Neural cell (in vitro differentiated cells): ENCODE measurements around the gene LPCAT3. TPM values are rescaled to one million over a fixed set of nuclear protein-coding genes. Genes with fewer than 3 reads are reported as not detected.

ENCODE experiments used
- H2AFZ ChIP-seq: fragments of 200-600, 300-800 bp; sonication (generic), shearing (Covaris generic); 2 replicates; pipeline ENCODE4 v1.6.0; 2014; ENCODE audit warnings: low read depth, mild to moderate bottlenecking, antibody characterized with exemption, low read length, moderate library complexity
- H3F3A ChIP-seq: fragments of 200-600 bp; shearing (Covaris generic); 2 replicates; pipeline ENCODE4 v1.6.1; 2016; ENCODE audit warnings: mild to moderate bottlenecking, moderate library complexity, mixed read lengths, antibody characterized with exemption, low read length; ENCODE audit not compliant: insufficient read depth, poor library complexity, severe bottlenecking
- H3K27ac ChIP-seq: fragments of 200-600, 300-800 bp; sonication (generic), shearing (Covaris generic); 2 replicates; pipeline ENCODE4 v1.5.1; 2014; ENCODE audit warnings: mild to moderate bottlenecking, low read length, moderate library complexity
- H3K27me3 ChIP-seq: fragments of 300-800, 200-600 bp; sonication (generic), shearing (Covaris generic); 2 replicates; pipeline ENCODE4 v1.6.0; 2014; ENCODE audit warnings: mild to moderate bottlenecking, low read depth, low read length, moderate library complexity; ENCODE audit not compliant: insufficient read depth
- H3K36me3 ChIP-seq: fragments of 300-800, 200-600 bp; sonication (generic), shearing (Covaris generic); 2 replicates; pipeline ENCODE4 v1.5.1; 2014; ENCODE audit warnings: mild to moderate bottlenecking, antibody characterized with exemption, low read length, moderate library complexity; ENCODE audit not compliant: insufficient read depth
- H3K4me2 ChIP-seq: fragments of 300-800, 200-600 bp; sonication (generic), shearing (Covaris generic); 2 replicates; pipeline ENCODE4 v1.6.0; 2014; ENCODE audit warnings: mild to moderate bottlenecking, low read length
- H3K4me3 ChIP-seq: fragments of 300-800, 200-600 bp; sonication (generic), shearing (Covaris generic); 2 replicates; pipeline ENCODE4 v1.5.1; 2014; ENCODE audit warnings: mild to moderate bottlenecking, low read length, moderate library complexity
- H3K79me2 ChIP-seq: fragments of 200-600 bp; shearing (Covaris generic); replicated peaks from 2 replicates; pipeline ENCODE4 v1.6.0; 2014; ENCODE audit warnings: mild to moderate bottlenecking, low read length, moderate library complexity; ENCODE audit not compliant: insufficient read depth
- H3K9ac ChIP-seq: fragments of 300-800, 200-600 bp; sonication (generic), shearing (Covaris generic); 2 replicates; pipeline ENCODE4 v1.6.1; 2016; ENCODE audit warnings: mild to moderate bottlenecking, low read length, mixed read lengths
- H3K9me2 ChIP-seq: fragments of 200-600 bp; shearing (Covaris generic); 2 replicates; pipeline ENCODE4 v1.6.1; 2016; ENCODE audit warnings: mild to moderate bottlenecking, low read length, mixed read lengths; ENCODE audit not compliant: insufficient read depth
- H3K9me3 ChIP-seq: fragments of 200-600, 300-800 bp; sonication (generic), shearing (Covaris generic); 2 replicates; pipeline ENCODE4 v1.6.1; 2016; ENCODE audit warnings: mild to moderate bottlenecking, mixed run types, low read length, moderate library complexity, mixed read lengths
- H4K20me1 ChIP-seq: fragments of 200-600 bp; shearing (Covaris generic); 2 replicates; pipeline ENCODE4 v1.6.1; 2016; ENCODE audit warnings: mild to moderate bottlenecking, mixed run types; ENCODE audit not compliant: insufficient read depth
- CTCF ChIP-seq: fragments of 450-650 bp; IDR thresholded peaks from 2 replicates; pipeline ENCODE4 v1.5.1; 2014; ENCODE audit warnings: antibody characterized with exemption, mild to moderate bottlenecking, moderate library complexity; ENCODE audit not compliant: poor library complexity, severe bottlenecking
- EP300 ChIP-seq: fragments of 450-650 bp; conservative IDR thresholded peaks from 2 replicates; pipeline ENCODE4 v1.6.1; 2014; ENCODE audit warnings: antibody characterized with exemption, mild to moderate bottlenecking, moderate library complexity; ENCODE audit not compliant: poor library complexity, severe bottlenecking
- EZH2 ChIP-seq: fragments of 200-600, 300-800 bp; shearing (Covaris generic), sonication (generic); IDR thresholded peaks from 2 replicates; pipeline ENCODE4 v1.6.1; 2014; ENCODE audit warnings: antibody characterized with exemption, low read length, borderline replicate concordance, mild to moderate bottlenecking; ENCODE audit not compliant: insufficient read depth, poor library complexity, severe bottlenecking
- MXI1 ChIP-seq: fragments of 450-650 bp; conservative IDR thresholded peaks from 2 replicates; pipeline ENCODE4 v1.6.1; 2014; ENCODE audit warnings: antibody characterized with exemption, mild to moderate bottlenecking; ENCODE audit not compliant: poor library complexity, severe bottlenecking
- POLR2AphosphoS5 ChIP-seq: IDR thresholded peaks from 2 replicates; pipeline ENCODE4 v1.6.1; 2012
- RAD21 ChIP-seq: fragments of 450-650 bp; conservative IDR thresholded peaks from 2 replicates; pipeline ENCODE4 v1.6.1; 2014; ENCODE audit warnings: antibody characterized with exemption, mild to moderate bottlenecking, moderate library complexity
- SMC3 ChIP-seq: fragments of 450-650 bp; conservative IDR thresholded peaks from 2 replicates; pipeline ENCODE4 v1.6.1; 2014; ENCODE audit warnings: antibody characterized with exemption, mild to moderate bottlenecking, moderate library complexity; ENCODE audit not compliant: poor library complexity
- TAF1 ChIP-seq: IDR thresholded peaks from 2 replicates; pipeline ENCODE4 v1.6.1; 2012; ENCODE audit warnings: low read depth
- polyA plus RNA-seq: library from polyadenylated mRNA; depleted of rRNA; stranded (reverse); fragments of >200 nt; gene quantifications from 2 replicates; pipeline ENCODE4 v1.2.3, GENCODE V29; 2014
- TF ChIP-seq, protein P1 (sequence below): IDR thresholded peaks from 2 replicates; pipeline ENCODE4 v1.6.1; 2012; ENCODE audit warnings: borderline replicate concordance

LPCAT3 gene
- polyA plus RNA-seq, 1 donor from 2014 or later = 14.4 TPM

DNA sequence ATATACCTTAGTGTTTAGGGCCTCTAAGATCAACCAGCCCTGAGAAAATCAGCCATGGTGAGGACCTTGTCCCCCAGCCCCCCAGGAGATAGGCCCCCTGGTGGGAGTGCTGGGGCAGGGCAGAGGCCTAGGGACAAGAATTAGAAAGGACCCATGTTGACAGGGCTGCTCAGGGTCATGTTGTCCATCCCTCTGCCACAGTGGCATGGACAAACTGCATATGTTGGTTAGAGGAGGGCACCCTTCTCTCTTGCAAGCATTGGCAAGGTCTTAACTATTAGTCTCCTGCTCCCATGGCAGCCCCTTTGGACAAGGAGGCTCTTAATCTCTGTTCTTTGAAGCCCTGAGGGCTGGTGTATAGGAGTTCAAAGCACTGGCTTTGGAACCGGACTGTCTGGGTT, 67.9 kb downstream of the LPCAT3 start:
- no peaks in the 10 kb centered on the region for H4K20me1 ChIP-seq
- H3K79me2 ChIP-seq = no peaks in the 10 kb centered on the region
- H3K27me3 ChIP-seq = no peaks in the 10 kb centered on the region
- no peaks in the 10 kb centered on the region for H3K36me3 ChIP-seq
- TF ChIP-seq CTCF = no peak
- no peak for TF ChIP-seq EZH2
- TF ChIP-seq POLR2AphosphoS5 = no peak
- no peak for TF ChIP-seq SMC3
- no peak overlapping the region for H3K4me2 ChIP-seq
- H3K4me3 ChIP-seq = no peak overlapping the region
- H2AFZ ChIP-seq = no peak overlapping the region
- no peaks in the 10 kb centered on the region for H3K9me3 ChIP-seq
- H3F3A ChIP-seq = no peaks in the 10 kb centered on the region
- no peak overlapping the region for H3K9ac ChIP-seq
- H3K9me2 ChIP-seq = no peaks in the 10 kb centered on the region
- H3K27ac ChIP-seq = no peak overlapping the region

GRCh38 chr12:6948873-6949594, 69.2 kb downstream of the LPCAT3 start:
- H3F3A ChIP-seq = no peaks in the 10 kb centered on the region
- H3K79me2 ChIP-seq = no peaks in the 10 kb centered on the region
- no peak overlapping the region for H2AFZ ChIP-seq
- no peaks in the 10 kb centered on the region for H4K20me1 ChIP-seq
- H3K9me3 ChIP-seq = no peaks in the 10 kb centered on the region
- H3K4me2 ChIP-seq = no peak overlapping the region
- no peaks in the 10 kb centered on the region for H3K27me3 ChIP-seq
- no peak overlapping the region for H3K27ac ChIP-seq
- no peak overlapping the region for H3K4me3 ChIP-seq
- TF ChIP-seq EZH2 (no peak), EP300 (no peak)
- TF ChIP-seq, protein P1, sequence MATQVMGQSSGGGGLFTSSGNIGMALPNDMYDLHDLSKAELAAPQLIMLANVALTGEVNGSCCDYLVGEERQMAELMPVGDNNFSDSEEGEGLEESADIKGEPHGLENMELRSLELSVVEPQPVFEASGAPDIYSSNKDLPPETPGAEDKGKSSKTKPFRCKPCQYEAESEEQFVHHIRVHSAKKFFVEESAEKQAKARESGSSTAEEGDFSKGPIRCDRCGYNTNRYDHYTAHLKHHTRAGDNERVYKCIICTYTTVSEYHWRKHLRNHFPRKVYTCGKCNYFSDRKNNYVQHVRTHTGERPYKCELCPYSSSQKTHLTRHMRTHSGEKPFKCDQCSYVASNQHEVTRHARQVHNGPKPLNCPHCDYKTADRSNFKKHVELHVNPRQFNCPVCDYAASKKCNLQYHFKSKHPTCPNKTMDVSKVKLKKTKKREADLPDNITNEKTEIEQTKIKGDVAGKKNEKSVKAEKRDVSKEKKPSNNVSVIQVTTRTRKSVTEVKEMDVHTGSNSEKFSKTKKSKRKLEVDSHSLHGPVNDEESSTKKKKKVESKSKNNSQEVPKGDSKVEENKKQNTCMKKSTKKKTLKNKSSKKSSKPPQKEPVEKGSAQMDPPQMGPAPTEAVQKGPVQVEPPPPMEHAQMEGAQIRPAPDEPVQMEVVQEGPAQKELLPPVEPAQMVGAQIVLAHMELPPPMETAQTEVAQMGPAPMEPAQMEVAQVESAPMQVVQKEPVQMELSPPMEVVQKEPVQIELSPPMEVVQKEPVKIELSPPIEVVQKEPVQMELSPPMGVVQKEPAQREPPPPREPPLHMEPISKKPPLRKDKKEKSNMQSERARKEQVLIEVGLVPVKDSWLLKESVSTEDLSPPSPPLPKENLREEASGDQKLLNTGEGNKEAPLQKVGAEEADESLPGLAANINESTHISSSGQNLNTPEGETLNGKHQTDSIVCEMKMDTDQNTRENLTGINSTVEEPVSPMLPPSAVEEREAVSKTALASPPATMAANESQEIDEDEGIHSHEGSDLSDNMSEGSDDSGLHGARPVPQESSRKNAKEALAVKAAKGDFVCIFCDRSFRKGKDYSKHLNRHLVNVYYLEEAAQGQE = no peak
- no peak overlapping the region for H3K9ac ChIP-seq
- no peaks in the 10 kb centered on the region for H3K9me2 ChIP-seq
- H3K36me3 ChIP-seq = no peaks in the 10 kb centered on the region

GRCh38 chr12:6947615-6948014, 70.7 kb downstream of the LPCAT3 start:
- no peak for TF ChIP-seq EP300
- no peak for TF ChIP-seq POLR2AphosphoS5
- TF ChIP-seq MXI1 = no peak
- no peak for TF ChIP-seq EZH2
- TF ChIP-seq, protein P1 = no peak
- TF ChIP-seq CTCF = no peak
- no peak for TF ChIP-seq SMC3
- no peak for TF ChIP-seq RAD21
- TF ChIP-seq TAF1 = no peak
- H3K27ac ChIP-seq = no peak overlapping the region
- H3K4me3 ChIP-seq = no peak overlapping the region
- H4K20me1 ChIP-seq = no peaks in the 10 kb centered on the region
- no peaks in the 10 kb centered on the region for H3K27me3 ChIP-seq
- H3K36me3 ChIP-seq = no peaks in the 10 kb centered on the region
- H3K9me3 ChIP-seq = no peaks in the 10 kb centered on the region
- H3K9ac ChIP-seq = no peak overlapping the region
- H2AFZ ChIP-seq = no peak overlapping the region
- no peaks in the 10 kb centered on the region for H3K9me2 ChIP-seq
- H3F3A ChIP-seq = peaks cover under 1% of the 10 kb centered on the region
- no peak overlapping the region for H3K4me2 ChIP-seq
- H3K79me2 ChIP-seq = no peaks in the 10 kb centered on the region
